Epithelial cell of esophagus (primary cell): ENCODE data around the gene DAD1.
"Not testable (repeated sequence)": the region's sequence is repeated elsewhere in the genome, so short reads cannot be mapped to it uniquely, and the experiment has no call there.

Source experiments
- DNase-seq: peaks from one replicate; pipeline ENCODE4 v3.0.0; 2010; ENCODE audit warnings: low read depth
- H3K4me3 ChIP-seq: 2 replicates; pipeline ENCODE4 v1.5.1; 2011; ENCODE audit warnings: mild to moderate bottlenecking, low read length, control low read depth
- TF ChIP-seq, protein P1 (sequence below): IDR thresholded peaks from 2 replicates; pipeline ENCODE4 v1.5.1; 2011; ENCODE audit warnings: low read depth, mild to moderate bottlenecking, low read length, control low read depth, inconsistent platforms; ENCODE audit not compliant: insufficient read depth; ENCODE audit errors: missing control alignments

Gene DAD1

DNA sequence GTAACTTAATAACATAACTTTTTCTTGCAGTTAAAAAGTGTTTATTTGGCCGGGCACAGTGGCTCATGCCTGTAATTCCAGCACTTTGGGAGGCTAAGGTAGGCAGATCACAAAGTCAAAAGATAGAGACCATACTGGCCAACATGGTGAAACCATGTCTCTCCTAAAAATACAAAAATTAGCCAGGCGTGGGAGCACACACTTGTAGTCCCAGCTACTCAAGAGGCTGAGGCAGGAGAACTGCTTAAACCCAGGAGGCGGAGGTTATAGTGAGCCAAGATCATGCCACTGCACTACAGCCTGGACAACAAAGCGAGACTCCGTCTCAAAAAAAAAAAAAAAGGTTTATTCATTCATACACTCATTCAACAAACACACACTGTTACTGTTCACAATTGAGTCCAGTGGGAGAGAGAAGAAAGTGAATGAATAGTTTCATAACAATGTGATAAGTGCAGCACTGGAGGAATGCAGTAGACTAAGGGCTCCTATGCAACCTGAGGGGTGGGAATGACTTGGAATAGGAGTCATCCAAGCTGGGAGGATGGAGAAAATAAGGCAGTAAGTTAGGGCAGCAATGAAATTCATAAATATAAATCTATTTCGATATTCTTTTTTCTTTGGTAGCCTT is 19.8 kb downstream of the DAD1 start:
- TF ChIP-seq, protein P1, sequence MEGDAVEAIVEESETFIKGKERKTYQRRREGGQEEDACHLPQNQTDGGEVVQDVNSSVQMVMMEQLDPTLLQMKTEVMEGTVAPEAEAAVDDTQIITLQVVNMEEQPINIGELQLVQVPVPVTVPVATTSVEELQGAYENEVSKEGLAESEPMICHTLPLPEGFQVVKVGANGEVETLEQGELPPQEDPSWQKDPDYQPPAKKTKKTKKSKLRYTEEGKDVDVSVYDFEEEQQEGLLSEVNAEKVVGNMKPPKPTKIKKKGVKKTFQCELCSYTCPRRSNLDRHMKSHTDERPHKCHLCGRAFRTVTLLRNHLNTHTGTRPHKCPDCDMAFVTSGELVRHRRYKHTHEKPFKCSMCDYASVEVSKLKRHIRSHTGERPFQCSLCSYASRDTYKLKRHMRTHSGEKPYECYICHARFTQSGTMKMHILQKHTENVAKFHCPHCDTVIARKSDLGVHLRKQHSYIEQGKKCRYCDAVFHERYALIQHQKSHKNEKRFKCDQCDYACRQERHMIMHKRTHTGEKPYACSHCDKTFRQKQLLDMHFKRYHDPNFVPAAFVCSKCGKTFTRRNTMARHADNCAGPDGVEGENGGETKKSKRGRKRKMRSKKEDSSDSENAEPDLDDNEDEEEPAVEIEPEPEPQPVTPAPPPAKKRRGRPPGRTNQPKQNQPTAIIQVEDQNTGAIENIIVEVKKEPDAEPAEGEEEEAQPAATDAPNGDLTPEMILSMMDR, result no peak
- no peak for DNase-seq
- H3K4me3 ChIP-seq, result no peak overlapping the region

DNA sequence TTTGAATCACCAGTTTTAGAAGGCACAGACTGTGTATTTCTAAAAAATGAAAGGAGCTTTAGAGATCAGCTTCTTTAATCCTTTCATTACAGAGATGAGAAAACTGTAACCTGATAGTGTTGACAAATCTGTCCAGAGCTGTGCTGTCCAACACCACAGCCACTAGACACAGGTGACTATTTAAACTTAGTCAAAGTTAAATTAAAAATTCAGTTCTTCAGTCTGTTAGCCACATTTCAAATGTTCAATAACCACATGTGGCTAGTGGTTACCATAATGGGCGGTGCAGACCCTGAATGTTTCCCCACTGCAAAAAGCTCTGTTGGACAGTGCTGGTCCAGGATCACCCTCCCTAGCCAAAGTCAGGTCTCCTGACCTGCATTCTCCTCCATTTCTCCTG is 21.6 kb downstream of the DAD1 start:
- no peak for DNase-seq
- no peak overlapping the region for H3K4me3 ChIP-seq
- TF ChIP-seq, protein P1, result no peak

DNA sequence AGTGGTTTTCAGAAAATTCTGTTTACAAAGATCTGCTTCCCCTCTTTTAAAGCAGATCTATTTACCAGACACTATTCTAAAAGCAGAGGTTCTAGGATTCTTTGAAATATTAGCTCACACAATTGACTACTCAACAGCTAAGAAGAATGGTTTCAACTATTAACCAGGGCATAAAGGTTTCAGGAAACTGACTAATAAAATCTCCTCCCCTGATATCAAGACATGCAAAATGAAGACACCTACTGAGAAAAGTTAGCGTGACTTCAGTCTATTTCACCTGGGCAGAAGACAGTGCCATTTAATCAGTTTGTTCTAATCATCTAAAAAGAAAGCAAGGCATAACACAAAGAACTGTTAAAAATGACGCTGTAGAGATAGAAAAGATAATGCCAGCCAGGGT is 22.2 kb downstream of the DAD1 start:
- TF ChIP-seq, protein P1, result no peak
- DNase-seq, result no peak
- no peak overlapping the region for H3K4me3 ChIP-seq

DNA sequence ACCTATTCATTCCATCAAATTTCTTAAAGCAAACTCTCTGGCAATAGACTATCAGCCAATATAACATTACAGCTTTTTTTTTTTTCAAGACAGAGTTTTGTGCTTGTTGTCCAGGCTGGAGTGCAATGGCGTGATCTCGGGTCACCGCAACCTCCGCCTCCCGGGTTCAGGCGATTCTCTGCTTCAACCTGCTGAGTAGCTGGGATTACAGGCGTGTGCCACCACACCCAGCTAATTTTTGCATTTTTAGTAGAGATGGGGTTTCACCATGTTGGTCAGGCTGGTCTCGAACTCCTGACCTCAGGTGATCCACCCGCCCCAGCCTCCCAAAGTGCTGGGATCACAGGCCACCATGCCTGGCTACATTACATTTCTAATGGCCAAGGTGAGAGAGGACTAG is 22.8 kb downstream of the DAD1 start:
- not testable (repeated sequence) for DNase-seq, H3K4me3 ChIP-seq

DNA sequence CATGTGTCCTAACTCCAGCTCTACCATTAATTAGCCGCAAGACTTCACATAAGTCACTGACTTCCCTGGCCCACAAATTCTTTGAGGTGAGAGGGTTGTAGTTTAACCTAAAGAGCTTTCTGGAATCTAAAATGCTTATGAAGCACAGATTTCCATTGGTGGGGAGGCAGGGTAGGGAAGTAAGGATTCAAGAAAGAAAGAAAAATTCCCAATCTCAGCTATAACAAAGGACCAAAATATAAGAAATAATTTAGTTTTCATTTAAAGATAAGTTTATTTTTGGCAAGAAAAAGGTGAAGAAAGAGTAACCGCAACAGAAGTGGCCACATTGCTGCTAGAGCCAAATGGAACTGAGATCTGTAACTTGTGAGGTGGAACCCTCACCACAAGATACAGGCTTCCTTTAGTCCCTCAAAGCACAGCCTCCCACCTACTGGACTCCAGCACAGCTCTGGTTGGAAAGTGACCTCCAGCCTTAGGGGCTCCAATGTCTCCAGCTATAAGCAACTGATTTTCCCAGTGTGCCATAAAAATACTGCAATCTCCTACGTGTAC is 23.6 kb downstream of the DAD1 start:
- no peak overlapping the region for H3K4me3 ChIP-seq
- TF ChIP-seq, protein P1, result no peak
- no peak for DNase-seq

DNA sequence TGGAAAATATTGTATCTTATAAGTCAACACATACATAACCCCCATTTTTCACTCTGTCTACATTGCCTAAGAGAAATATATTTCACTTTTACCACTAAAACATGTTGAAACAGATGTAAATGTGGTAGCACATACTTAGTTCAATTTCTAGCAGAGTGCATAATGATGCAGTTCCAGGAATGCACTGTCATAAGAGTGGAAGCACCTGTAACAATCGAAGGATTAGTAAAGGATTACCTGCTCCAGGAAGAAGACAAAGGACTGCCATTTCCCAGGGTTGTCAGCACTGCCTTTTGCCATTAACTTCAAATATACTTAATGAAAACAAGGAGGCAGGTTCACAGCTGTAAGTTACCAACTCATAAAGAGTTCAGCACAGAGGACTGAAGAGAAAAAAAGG is 24.6 kb downstream of the DAD1 start:
- H3K4me3 ChIP-seq, result no peak overlapping the region
- TF ChIP-seq, protein P1, result no peak
- peak; percentile 48 for DNase-seq

DNA sequence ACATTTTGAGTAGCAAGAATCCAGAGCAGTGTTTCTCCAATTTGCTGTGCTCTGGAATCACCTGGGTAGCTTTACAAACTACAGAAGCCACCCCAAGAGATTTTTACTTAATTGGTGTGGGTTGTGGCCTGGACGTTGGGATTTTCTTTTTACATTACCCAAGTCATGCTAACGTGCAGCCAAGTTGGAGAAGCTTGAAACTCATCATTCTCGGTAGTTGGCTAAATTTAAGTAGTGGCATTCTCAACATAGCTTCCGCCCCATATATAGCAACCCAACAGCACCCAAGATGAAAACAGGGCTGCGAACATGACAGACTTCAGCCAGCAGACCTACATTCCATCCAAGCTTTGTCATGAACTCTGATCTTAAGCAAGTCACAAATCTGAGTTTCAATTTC is 25.0 kb downstream of the DAD1 start:
- no peak overlapping the region for H3K4me3 ChIP-seq
- no peak for DNase-seq
- TF ChIP-seq, protein P1, result no peak
